ENCODE data around the gene BACE1. TPM values are rescaled to one million over a fixed set of nuclear protein-coding genes. Genes with fewer than 3 reads are reported as not detected.
"Not testable (repeated sequence)": the region's sequence is repeated elsewhere in the genome, so short reads cannot be mapped to it uniquely, and the experiment has no call there.

BACE1 gene
- total and polyA plus RNA-seq, 2 donors (not counting 1 experiment from before 2014, with no cell fraction given), result 0.06 TPM; not detected in 1

DNA sequence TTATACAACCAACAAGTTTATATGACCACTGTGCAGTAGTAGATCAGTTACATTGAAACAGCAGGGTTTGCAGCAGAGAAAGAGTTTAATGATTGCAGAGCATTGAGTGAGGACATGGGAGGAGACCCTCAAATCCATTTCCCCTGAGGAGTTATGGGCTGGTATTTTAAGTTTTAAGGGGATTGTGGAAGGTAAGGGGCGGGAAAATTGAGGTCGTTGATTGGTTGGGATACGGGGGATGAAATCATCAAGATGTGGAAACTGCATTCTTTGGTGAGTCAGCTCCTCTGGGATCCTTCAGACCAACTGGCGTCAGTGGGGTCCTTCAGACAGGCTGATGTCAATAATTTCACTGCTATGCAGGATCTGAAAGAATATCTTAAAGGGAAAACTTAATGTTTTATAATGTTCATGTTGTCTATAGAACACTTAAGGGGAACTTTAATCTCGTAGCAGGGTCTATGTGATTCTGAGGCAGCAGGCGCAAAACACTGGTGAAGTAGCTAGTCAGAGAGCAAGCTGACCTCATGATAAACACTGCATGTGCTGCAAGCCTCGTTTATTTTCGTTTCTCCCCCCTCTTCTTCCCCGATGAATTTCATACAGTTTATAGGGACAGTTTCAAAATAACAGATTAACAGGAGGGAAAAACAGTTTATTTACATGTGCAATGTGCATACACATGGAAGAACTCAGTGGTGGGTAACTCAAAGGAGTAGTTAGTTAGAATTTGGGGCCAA is 42.3 kb downstream of the BACE1 start:
- H3K27me3 ChIP-seq (replicated peaks in 1 of 4; ENCODE audit: control extremely low read depth in 1 of 4, control insufficient read depth in 3 of 4, insufficient read depth in 4 of 4, low read length in 3 of 4), result no peaks in the 10 kb centered on the region
- H3K36me3 ChIP-seq (replicated peaks in 1 of 2; ENCODE audit: control extremely low read depth in 1 of 2, control insufficient read depth in 1 of 2, extremely low read depth in 1 of 2, insufficient read depth in 2 of 2, low read length in 1 of 2), result peaks cover 0 to 17% of the 10 kb centered on the region in 2 experiments
- intact Hi-C loops (cut with micrococcal nuclease), result no loop called here
- H3K4me2 ChIP-seq (replicated peaks; ENCODE audit: low read depth, low read length, poor library complexity, severe bottlenecking), result no peak overlapping the region
- H4K20me1 ChIP-seq (ENCODE audit: control insufficient read depth, insufficient read depth, low read length, poor library complexity, severe bottlenecking), result no peaks in the 10 kb centered on the region
- no peaks in the 10 kb centered on the region for H3K79me2 ChIP-seq (ENCODE audit: control insufficient read depth, insufficient read depth, low read length)
- DNase-seq (no peak), ATAC-seq (ENCODE audit: low read depth) (no peak)
- Mint-ChIP-seq H3K4me3 (no peak overlapping the region), H3K27me3 (no peaks in the 10 kb centered on the region), H3K9me3 (ENCODE audit: insufficient read depth) (no peaks in the 10 kb centered on the region), H3K4me1 (peaks cover 3% of the 10 kb centered on the region), H3K27ac (no peak overlapping the region)
- no peak overlapping the region for H3K4me3 ChIP-seq (ENCODE audit: control extremely low read depth in 1 of 5, extremely low read depth in 1 of 5, insufficient read depth in 1 of 5, low read depth in 2 of 5, low read length in 4 of 5)
- no peaks in the 10 kb centered on the region for H3K4me1 ChIP-seq (ENCODE audit: control insufficient read depth in 2 of 2, insufficient read depth in 2 of 2, low read length in 2 of 2)
- ChIA-PET CTCF (no interaction called here), POLR2A (no interaction called here)
- no peaks in the 10 kb centered on the region for H3K9me3 ChIP-seq (ENCODE audit: control extremely low read depth in 1 of 3, control insufficient read depth in 2 of 3, insufficient read depth in 1 of 3, low read length in 2 of 3)
- WGBS (ENCODE audit: insufficient coverage), result 97% methylated on average over 6 of the region's 9 CpGs
- no peak overlapping the region for H2AFZ ChIP-seq (ENCODE audit: insufficient read depth, low read depth, low read length, poor library complexity, severe bottlenecking)
- TF ChIP-seq, protein P1, sequence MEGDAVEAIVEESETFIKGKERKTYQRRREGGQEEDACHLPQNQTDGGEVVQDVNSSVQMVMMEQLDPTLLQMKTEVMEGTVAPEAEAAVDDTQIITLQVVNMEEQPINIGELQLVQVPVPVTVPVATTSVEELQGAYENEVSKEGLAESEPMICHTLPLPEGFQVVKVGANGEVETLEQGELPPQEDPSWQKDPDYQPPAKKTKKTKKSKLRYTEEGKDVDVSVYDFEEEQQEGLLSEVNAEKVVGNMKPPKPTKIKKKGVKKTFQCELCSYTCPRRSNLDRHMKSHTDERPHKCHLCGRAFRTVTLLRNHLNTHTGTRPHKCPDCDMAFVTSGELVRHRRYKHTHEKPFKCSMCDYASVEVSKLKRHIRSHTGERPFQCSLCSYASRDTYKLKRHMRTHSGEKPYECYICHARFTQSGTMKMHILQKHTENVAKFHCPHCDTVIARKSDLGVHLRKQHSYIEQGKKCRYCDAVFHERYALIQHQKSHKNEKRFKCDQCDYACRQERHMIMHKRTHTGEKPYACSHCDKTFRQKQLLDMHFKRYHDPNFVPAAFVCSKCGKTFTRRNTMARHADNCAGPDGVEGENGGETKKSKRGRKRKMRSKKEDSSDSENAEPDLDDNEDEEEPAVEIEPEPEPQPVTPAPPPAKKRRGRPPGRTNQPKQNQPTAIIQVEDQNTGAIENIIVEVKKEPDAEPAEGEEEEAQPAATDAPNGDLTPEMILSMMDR (IDR thresholded peaks at IDR 0.05), result no peak
- H3K9ac ChIP-seq (ENCODE audit: low read length), result no peak overlapping the region
- H3K27ac ChIP-seq (ENCODE audit: low read length in 2 of 2), result no peak overlapping the region

DNA sequence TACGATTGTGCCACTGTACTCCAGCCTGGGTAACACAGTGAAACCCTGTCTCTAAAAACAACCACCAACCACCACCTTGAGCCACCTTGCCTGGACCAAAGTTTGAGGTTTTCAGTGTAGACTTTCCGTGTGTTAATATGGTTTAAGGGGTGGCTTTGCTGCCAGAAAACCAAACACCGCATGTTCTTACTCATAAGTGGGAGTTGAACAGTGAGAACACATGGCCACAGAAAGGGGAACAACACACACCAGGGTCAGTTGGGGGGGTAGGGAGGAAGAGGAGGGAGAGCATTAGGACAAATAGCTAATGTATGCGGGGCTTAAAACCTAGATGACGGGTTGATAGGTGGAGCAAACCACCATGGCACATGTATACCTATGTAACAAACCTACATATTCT is 43.9 kb downstream of the BACE1 start:
- H2AFZ ChIP-seq (ENCODE audit: insufficient read depth, low read depth, low read length, poor library complexity, severe bottlenecking); ATAC-seq (ENCODE audit: low read depth); H3K27me3 Mint-ChIP-seq; H3K9me3 Mint-ChIP-seq (ENCODE audit: insufficient read depth); H4K20me1 ChIP-seq (ENCODE audit: control insufficient read depth, insufficient read depth, low read length, poor library complexity, severe bottlenecking); H3K4me3 ChIP-seq (ENCODE audit: control extremely low read depth in 1 of 5, extremely low read depth in 1 of 5, insufficient read depth in 1 of 5, low read depth in 2 of 5, low read length in 4 of 5); H3K4me1 Mint-ChIP-seq; H3K9ac ChIP-seq (ENCODE audit: low read length); H3K27ac Mint-ChIP-seq; H3K27ac ChIP-seq (ENCODE audit: low read length in 2 of 2); H3K9me3 ChIP-seq (ENCODE audit: control extremely low read depth in 1 of 3, control insufficient read depth in 2 of 3, insufficient read depth in 1 of 3, low read length in 2 of 3); H3K4me3 Mint-ChIP-seq; H3K4me1 ChIP-seq (ENCODE audit: control insufficient read depth in 2 of 2, insufficient read depth in 2 of 2, low read length in 2 of 2); H3K27me3 ChIP-seq (replicated peaks in 1 of 4; ENCODE audit: control extremely low read depth in 1 of 4, control insufficient read depth in 3 of 4, insufficient read depth in 4 of 4, low read length in 3 of 4); intact Hi-C loops (cut with micrococcal nuclease); H3K4me2 ChIP-seq (replicated peaks; ENCODE audit: low read depth, low read length, poor library complexity, severe bottlenecking); H3K79me2 ChIP-seq (ENCODE audit: control insufficient read depth, insufficient read depth, low read length); DNase-seq: not testable (repeated sequence)
- ChIA-PET CTCF (interaction anchor here (1.3 kb wide), 1 partner anchor 12 kb away, joined by 5 read pairs; no protein-coding TSS in a partner anchor), POLR2A (interaction anchor here (0.6 kb wide), 1 partner anchor 138 kb away, joined by 4 read pairs; no protein-coding TSS in a partner anchor)
- WGBS (ENCODE audit: insufficient coverage), result no CpG with 5 or more reads among the region's 5 CpGs
- peaks cover 0 to 21% of the 10 kb centered on the region in 2 experiments for H3K36me3 ChIP-seq (replicated peaks in 1 of 2; ENCODE audit: control extremely low read depth in 1 of 2, control insufficient read depth in 1 of 2, extremely low read depth in 1 of 2, insufficient read depth in 2 of 2, low read length in 1 of 2)

Measured in B cell (primary cell).